GM18870 (cell line): ENCODE results near the gene HOXC4.
"Not testable (repeated sequence)": the region's sequence is repeated elsewhere in the genome, so short reads cannot be mapped to it uniquely, and the experiment has no call there.

Experiments
- ATAC-seq: cut with Tn5 transposase; IDR thresholded peaks from one replicate; pipeline ENCODE4 v1.9.1; 2021; ENCODE audit warnings: moderate library complexity; ENCODE audit not compliant: unreplicated experiment

HOXC4 gene

GRCh38 chr12:54053003-54053750 lies 458 bp upstream of the HOXC4 start:
- ATAC-seq = no peak

- ATAC-seq = no peak
These were observed 1.1 kb downstream of the HOXC4 start for GRCh38 chr12:54054742-54055194.

- ATAC-seq = no peak
These were observed 1.9 kb downstream of the HOXC4 start for GRCh38 chr12:54055552-54055951.

GRCh38 chr12:54056110-54056509 lies 2.5 kb downstream of the HOXC4 start:
- no peak for ATAC-seq

- ATAC-seq = no peak
These were observed 4.6 kb downstream of the HOXC4 start for GRCh38 chr12:54058128-54058768.

- no peak for ATAC-seq
These were observed 6.0 kb downstream of the HOXC4 start for GRCh38 chr12:54059668-54060067.

GRCh38 chr12:54060174-54060974 lies 6.7 kb downstream of the HOXC4 start:
- ATAC-seq = no peak

- no peak for ATAC-seq
These were observed 7.5 kb downstream of the HOXC4 start for GRCh38 chr12:54060975-54061778.

GRCh38 chr12:54065677-54066076 lies 12.0 kb downstream of the HOXC4 start:
- ATAC-seq = no peak

GRCh38 chr12:54066408-54066807 lies 12.8 kb downstream of the HOXC4 start:
- ATAC-seq = no peak

GRCh38 chr12:54068418-54069070 lies 14.9 kb downstream of the HOXC4 start:
- ATAC-seq = no peak

GRCh38 chr12:54071942-54072341 lies 18.3 kb downstream of the HOXC4 start:
- ATAC-seq = no peak

GRCh38 chr12:54074308-54074707 lies 20.7 kb downstream of the HOXC4 start:
- ATAC-seq = no peak

GRCh38 chr12:54075409-54075808 lies 21.8 kb downstream of the HOXC4 start:
- ATAC-seq = no peak

- ATAC-seq = no peak
These were observed 22.3 kb downstream of the HOXC4 start for GRCh38 chr12:54075974-54076373.

GRCh38 chr12:54077843-54078242 lies 24.2 kb downstream of the HOXC4 start:
- not testable (repeated sequence) for ATAC-seq

- not testable (repeated sequence) for ATAC-seq
These were observed 25.5 kb downstream of the HOXC4 start for GRCh38 chr12:54079115-54079514.

GRCh38 chr12:54080008-54080924 lies 26.6 kb downstream of the HOXC4 start:
- ATAC-seq = not testable (repeated sequence)

- ATAC-seq = not testable (repeated sequence)
These were observed 27.4 kb downstream of the HOXC4 start for GRCh38 chr12:54081053-54081514.
